Measurements from ENCODE around the gene MPP2. TPM values are rescaled to one million over a fixed set of nuclear protein-coding genes. Genes with fewer than 3 reads are reported as not detected.
A peak's percentile ranks its signal among the peaks of the same experiment; 100 is the strongest.

MPP2 gene
- total and polyA plus RNA-seq, 2 of the 13 experiments (the other 11 are each of a cell fraction or from before 2014, with no cell fraction given): 0.20 to 1.7 TPM

DNA sequence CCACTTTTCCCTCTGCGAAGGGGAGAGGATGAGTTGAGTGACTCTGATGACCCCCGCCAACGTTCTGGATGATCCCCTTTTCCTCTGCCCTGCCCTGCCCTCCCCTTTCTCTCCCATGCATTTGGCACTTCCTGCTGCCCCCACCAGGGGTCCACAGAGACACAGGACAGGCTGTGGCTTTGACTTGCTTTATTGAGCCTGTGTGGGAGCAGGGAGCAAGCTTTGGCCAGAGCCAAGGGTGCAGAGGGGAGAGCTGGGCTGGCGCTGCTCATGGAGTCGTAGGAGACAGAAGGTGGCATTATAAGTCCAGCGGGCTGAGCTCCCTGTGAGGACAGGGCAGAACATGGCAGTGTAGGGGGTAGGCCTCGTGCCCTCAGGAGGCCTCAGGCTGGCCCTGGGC, 33.3 kb upstream of the MPP2 start (continued):
- TF ChIP-seq, protein P1, sequence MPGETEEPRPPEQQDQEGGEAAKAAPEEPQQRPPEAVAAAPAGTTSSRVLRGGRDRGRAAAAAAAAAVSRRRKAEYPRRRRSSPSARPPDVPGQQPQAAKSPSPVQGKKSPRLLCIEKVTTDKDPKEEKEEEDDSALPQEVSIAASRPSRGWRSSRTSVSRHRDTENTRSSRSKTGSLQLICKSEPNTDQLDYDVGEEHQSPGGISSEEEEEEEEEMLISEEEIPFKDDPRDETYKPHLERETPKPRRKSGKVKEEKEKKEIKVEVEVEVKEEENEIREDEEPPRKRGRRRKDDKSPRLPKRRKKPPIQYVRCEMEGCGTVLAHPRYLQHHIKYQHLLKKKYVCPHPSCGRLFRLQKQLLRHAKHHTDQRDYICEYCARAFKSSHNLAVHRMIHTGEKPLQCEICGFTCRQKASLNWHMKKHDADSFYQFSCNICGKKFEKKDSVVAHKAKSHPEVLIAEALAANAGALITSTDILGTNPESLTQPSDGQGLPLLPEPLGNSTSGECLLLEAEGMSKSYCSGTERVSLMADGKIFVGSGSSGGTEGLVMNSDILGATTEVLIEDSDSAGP (CRISPR knock-in tag; IDR thresholded peaks at IDR 0.05; ENCODE audit: borderline replicate concordance): 0 out of 2 replicates have a peak, but pooled peaks have one; percentile 33
- TF ChIP-seq ZNF772 (CRISPR knock-in tag; IDR thresholded peaks at IDR 0.05): no peak
- no peak for TF ChIP-seq ZBTB38 (CRISPR knock-in tag; IDR thresholded peaks at IDR 0.05)
- TF ChIP-seq ZFX (CRISPR knock-in tag; IDR thresholded peaks at IDR 0.05; ENCODE audit: low read depth): no peak; the same call in 1 of the 2 replicates
- TF ChIP-seq ZNF143 (CRISPR knock-in tag; IDR thresholded peaks at IDR 0.05): no peak
- TF ChIP-seq, protein P2, sequence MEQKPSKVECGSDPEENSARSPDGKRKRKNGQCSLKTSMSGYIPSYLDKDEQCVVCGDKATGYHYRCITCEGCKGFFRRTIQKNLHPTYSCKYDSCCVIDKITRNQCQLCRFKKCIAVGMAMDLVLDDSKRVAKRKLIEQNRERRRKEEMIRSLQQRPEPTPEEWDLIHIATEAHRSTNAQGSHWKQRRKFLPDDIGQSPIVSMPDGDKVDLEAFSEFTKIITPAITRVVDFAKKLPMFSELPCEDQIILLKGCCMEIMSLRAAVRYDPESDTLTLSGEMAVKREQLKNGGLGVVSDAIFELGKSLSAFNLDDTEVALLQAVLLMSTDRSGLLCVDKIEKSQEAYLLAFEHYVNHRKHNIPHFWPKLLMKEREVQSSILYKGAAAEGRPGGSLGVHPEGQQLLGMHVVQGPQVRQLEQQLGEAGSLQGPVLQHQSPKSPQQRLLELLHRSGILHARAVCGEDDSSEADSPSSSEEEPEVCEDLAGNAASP (CRISPR knock-in tag; IDR thresholded peaks at IDR 0.05; ENCODE audit: borderline replicate concordance): no peak
- no peak for TF ChIP-seq ZBTB3 (CRISPR knock-in tag; IDR thresholded peaks at IDR 0.05; ENCODE audit: borderline replicate concordance, low read depth)
- TF ChIP-seq MXD4 (CRISPR knock-in tag; IDR thresholded peaks at IDR 0.05): no peak
- 0 out of 2 replicates have a peak, but pooled peaks have one; percentile 36 for TF ChIP-seq ZNF83 (CRISPR knock-in tag; IDR thresholded peaks at IDR 0.05; ENCODE audit: borderline replicate concordance)
- TF ChIP-seq, protein P3, sequence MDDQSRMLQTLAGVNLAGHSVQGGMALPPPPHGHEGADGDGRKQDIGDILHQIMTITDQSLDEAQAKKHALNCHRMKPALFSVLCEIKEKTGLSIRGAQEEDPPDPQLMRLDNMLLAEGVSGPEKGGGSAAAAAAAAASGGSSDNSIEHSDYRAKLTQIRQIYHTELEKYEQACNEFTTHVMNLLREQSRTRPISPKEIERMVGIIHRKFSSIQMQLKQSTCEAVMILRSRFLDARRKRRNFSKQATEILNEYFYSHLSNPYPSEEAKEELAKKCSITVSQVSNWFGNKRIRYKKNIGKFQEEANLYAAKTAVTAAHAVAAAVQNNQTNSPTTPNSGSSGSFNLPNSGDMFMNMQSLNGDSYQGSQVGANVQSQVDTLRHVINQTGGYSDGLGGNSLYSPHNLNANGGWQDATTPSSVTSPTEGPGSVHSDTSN (CRISPR knock-in tag; IDR thresholded peaks at IDR 0.05; ENCODE audit: borderline replicate concordance): no peak
- TF ChIP-seq SMC3 (IDR thresholded peaks at IDR 0.05; ENCODE audit: low read length): peak; percentile 90
- TF ChIP-seq SKI (IDR thresholded peaks at IDR 0.05; ENCODE audit: partially characterized antibody): no peak
- no peak for TF ChIP-seq ZNF430 (CRISPR knock-in tag; IDR thresholded peaks at IDR 0.05)
- TF ChIP-seq, protein P4, sequence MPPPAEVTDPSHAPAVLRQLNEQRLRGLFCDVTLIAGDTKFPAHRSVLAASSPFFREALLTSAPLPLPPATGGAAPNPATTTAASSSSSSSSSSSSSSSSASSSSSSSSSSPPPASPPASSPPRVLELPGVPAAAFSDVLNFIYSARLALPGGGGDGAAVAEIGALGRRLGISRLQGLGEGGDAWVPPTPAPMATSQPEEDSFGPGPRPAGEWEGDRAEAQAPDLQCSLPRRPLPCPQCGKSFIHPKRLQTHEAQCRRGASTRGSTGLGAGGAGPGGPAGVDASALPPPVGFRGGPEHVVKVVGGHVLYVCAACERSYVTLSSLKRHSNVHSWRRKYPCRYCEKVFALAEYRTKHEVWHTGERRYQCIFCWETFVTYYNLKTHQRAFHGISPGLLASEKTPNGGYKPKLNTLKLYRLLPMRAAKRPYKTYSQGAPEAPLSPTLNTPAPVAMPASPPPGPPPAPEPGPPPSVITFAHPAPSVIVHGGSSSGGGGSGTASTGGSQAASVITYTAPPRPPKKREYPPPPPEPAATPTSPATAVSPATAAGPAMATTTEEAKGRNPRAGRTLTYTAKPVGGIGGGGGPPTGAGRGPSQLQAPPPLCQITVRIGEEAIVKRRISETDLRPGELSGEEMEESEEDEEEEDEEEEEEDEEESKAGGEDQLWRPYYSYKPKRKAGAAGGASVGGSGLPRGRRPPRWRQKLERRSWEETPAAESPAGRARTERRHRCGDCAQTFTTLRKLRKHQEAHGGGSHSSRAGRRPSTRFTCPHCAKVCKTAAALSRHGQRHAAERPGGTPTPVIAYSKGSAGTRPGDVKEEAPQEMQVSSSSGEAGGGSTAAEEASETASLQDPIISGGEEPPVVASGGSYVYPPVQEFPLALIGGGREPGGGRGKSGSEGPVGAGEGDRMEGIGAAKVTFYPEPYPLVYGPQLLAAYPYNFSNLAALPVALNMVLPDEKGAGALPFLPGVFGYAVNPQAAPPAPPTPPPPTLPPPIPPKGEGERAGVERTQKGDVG (CRISPR knock-in tag; IDR thresholded peaks at IDR 0.05; ENCODE audit: borderline replicate concordance): 0 out of 2 replicates have a peak, but pooled peaks have one; percentile 52
- no peak for TF ChIP-seq ISX (CRISPR knock-in tag; conservative IDR thresholded peaks at IDR 0.05)
- TF ChIP-seq, protein P5, sequence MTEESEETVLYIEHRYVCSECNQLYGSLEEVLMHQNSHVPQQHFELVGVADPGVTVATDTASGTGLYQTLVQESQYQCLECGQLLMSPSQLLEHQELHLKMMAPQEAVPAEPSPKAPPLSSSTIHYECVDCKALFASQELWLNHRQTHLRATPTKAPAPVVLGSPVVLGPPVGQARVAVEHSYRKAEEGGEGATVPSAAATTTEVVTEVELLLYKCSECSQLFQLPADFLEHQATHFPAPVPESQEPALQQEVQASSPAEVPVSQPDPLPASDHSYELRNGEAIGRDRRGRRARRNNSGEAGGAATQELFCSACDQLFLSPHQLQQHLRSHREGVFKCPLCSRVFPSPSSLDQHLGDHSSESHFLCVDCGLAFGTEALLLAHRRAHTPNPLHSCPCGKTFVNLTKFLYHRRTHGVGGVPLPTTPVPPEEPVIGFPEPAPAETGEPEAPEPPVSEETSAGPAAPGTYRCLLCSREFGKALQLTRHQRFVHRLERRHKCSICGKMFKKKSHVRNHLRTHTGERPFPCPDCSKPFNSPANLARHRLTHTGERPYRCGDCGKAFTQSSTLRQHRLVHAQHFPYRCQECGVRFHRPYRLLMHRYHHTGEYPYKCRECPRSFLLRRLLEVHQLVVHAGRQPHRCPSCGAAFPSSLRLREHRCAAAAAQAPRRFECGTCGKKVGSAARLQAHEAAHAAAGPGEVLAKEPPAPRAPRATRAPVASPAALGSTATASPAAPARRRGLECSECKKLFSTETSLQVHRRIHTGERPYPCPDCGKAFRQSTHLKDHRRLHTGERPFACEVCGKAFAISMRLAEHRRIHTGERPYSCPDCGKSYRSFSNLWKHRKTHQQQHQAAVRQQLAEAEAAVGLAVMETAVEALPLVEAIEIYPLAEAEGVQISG (CRISPR knock-in tag; IDR thresholded peaks at IDR 0.05): no peak
- TF ChIP-seq, protein P6, sequence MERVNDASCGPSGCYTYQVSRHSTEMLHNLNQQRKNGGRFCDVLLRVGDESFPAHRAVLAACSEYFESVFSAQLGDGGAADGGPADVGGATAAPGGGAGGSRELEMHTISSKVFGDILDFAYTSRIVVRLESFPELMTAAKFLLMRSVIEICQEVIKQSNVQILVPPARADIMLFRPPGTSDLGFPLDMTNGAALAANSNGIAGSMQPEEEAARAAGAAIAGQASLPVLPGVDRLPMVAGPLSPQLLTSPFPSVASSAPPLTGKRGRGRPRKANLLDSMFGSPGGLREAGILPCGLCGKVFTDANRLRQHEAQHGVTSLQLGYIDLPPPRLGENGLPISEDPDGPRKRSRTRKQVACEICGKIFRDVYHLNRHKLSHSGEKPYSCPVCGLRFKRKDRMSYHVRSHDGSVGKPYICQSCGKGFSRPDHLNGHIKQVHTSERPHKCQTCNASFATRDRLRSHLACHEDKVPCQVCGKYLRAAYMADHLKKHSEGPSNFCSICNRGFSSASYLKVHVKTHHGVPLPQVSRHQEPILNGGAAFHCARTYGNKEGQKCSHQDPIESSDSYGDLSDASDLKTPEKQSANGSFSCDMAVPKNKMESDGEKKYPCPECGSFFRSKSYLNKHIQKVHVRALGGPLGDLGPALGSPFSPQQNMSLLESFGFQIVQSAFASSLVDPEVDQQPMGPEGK (CRISPR knock-in tag; IDR thresholded peaks at IDR 0.05): peak; percentile 44; the same call in 1 of the 2 replicates

All from HepG2 (cell line).